HG03571 (cell line): ENCODE results near the gene SDF2L1.
"Not testable (repeated sequence)": the region's sequence is repeated elsewhere in the genome, so short reads cannot be mapped to it uniquely, and the experiment has no call there.

Experiments used
- ATAC-seq: cut with Tn5 transposase; IDR thresholded peaks from one replicate; pipeline ENCODE4 v1.9.1; 2021; ENCODE audit not compliant: unreplicated experiment

SDF2L1 gene

GRCh38 chr22:21686193-21686608, 44.1 kb downstream of the SDF2L1 start:
- no peak for ATAC-seq

- no peak for ATAC-seq
These were observed 44.7 kb downstream of the SDF2L1 start for GRCh38 chr22:21686634-21687393.

GRCh38 chr22:21687685-21688259, 45.7 kb downstream of the SDF2L1 start:
- no peak for ATAC-seq

- ATAC-seq: no peak
These were observed 46.2 kb downstream of the SDF2L1 start for GRCh38 chr22:21688341-21688705.

- no peak for ATAC-seq
These were observed 46.7 kb downstream of the SDF2L1 start for GRCh38 chr22:21688706-21689381.

- ATAC-seq: no peak
These were observed 48.3 kb downstream of the SDF2L1 start for GRCh38 chr22:21690401-21690801.

GRCh38 chr22:21691816-21692215, 49.7 kb downstream of the SDF2L1 start:
- ATAC-seq: no peak

GRCh38 chr22:21692856-21693255, 50.8 kb downstream of the SDF2L1 start:
- ATAC-seq: not testable (repeated sequence)

- ATAC-seq: no peak
These were observed 51.4 kb downstream of the SDF2L1 start for GRCh38 chr22:21693333-21693998.
